LNCAP (cell line): ENCODE results near the gene CYB5R2.

Experiments used
- TF ChIP-seq, protein P1 (sequence below): fragments of 450-650 bp; IDR thresholded peaks from 2 replicates; pipeline ENCODE4 v1.5.1; 2017; ENCODE audit warnings: mild to moderate bottlenecking

Gene CYB5R2

DNA sequence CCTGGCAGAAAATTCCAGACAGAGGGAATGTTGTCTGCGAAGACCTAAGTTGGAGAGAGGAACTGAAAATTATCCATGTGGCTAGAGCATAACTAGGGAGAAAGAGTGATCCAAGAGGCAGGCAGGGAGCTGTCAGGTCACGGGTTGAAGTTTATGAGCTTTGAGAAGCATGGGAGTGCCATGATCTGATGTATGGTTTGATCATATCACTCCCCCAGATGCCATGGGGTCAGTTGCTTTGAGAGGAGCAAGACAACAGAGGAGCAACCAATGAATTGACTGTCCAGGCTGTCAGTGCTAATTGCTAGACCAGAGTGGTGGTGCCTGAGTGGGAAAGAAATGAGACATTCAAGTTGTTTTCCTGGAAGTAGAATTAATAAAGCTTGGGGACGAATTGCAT lies 54.0 kb downstream of the CYB5R2 start:
- TF ChIP-seq, protein P1, sequence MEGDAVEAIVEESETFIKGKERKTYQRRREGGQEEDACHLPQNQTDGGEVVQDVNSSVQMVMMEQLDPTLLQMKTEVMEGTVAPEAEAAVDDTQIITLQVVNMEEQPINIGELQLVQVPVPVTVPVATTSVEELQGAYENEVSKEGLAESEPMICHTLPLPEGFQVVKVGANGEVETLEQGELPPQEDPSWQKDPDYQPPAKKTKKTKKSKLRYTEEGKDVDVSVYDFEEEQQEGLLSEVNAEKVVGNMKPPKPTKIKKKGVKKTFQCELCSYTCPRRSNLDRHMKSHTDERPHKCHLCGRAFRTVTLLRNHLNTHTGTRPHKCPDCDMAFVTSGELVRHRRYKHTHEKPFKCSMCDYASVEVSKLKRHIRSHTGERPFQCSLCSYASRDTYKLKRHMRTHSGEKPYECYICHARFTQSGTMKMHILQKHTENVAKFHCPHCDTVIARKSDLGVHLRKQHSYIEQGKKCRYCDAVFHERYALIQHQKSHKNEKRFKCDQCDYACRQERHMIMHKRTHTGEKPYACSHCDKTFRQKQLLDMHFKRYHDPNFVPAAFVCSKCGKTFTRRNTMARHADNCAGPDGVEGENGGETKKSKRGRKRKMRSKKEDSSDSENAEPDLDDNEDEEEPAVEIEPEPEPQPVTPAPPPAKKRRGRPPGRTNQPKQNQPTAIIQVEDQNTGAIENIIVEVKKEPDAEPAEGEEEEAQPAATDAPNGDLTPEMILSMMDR = no peak

GRCh38 chr11:7617032-7617431 lies 56.3 kb downstream of the CYB5R2 start:
- TF ChIP-seq, protein P1 = no peak
